Naive thymus-derived CD4-positive, alpha-beta T cell (primary cell): ENCODE data around the gene CACNG4. TPM values are rescaled to one million over a fixed set of nuclear protein-coding genes. Genes with fewer than 3 reads are reported as not detected.

Source experiments
- ATAC-seq: fragments of 150-1000 bp; cut with Tn5 transposase; 2 replicates; pipeline ENCODE4 v1.10.0; 2021; ENCODE audit warnings: mild to moderate bottlenecking, moderate library complexity
- CTCF ChIA-PET: fragments of 350-600 bp; sonication (Branson Sonifier 250); formaldehyde crosslinking; loops from one replicate; lab custom pipeline; 2021; ENCODE audit warnings: antibody characterized with exemption; lab: Charles Lee
- POLR2A ChIA-PET: fragments of 350-600 bp; sonication (Branson Sonifier 250); formaldehyde crosslinking; loops from one replicate; lab custom pipeline; 2021; ENCODE audit warnings: antibody characterized with exemption, inconsistent platforms; lab: Charles Lee
- DNase-seq, 9 donors: peaks; one replicate each; pipeline versions ENCODE4 v3.0.0 to v3.0.0-alpha.2; 2020 to 2022; ENCODE audit warnings: mixed read lengths in 1 of 9
- H3K27ac ChIP-seq: one replicate; pipeline ENCODE4 v1.7.0; 2013; ENCODE audit warnings: mild to moderate bottlenecking, low read depth, low read length, moderate library complexity
- H3K27me3 ChIP-seq, 2 donors: one replicate each; pipeline ENCODE4 v1.7.0; 2013; ENCODE audit warnings: low read length in 2 of 2, mild to moderate bottlenecking in 2 of 2, moderate library complexity in 2 of 2; ENCODE audit not compliant: control insufficient read depth in 2 of 2, insufficient read depth in 2 of 2
- H3K36me3 ChIP-seq, 3 experiments: 1 replicate in 2 of 3; 2 replicates in 1 of 3; pipeline ENCODE4 v1.7.0; 2013; ENCODE audit warnings: low read length in 3 of 3, mild to moderate bottlenecking in 3 of 3, moderate library complexity in 1 of 3; ENCODE audit not compliant: insufficient read depth in 3 of 3, control insufficient read depth in 2 of 3
- H3K4me1 ChIP-seq, 2 donors: one replicate each; pipeline ENCODE4 v1.7.0; 2013; ENCODE audit warnings: low read length in 2 of 2, mild to moderate bottlenecking in 2 of 2, moderate library complexity in 1 of 2; ENCODE audit not compliant: control insufficient read depth in 2 of 2, insufficient read depth in 2 of 2
- H3K4me3 ChIP-seq: 2 replicates; pipeline ENCODE4 v1.7.0; 2013; ENCODE audit warnings: mild to moderate bottlenecking, low read length
- H3K9me3 ChIP-seq, 3 experiments: 1 replicate in 2 of 3; 2 replicates in 1 of 3; pipeline ENCODE4 v1.7.0; 2013; ENCODE audit warnings: low read length in 3 of 3; ENCODE audit not compliant: control insufficient read depth in 2 of 3
- H3K27ac Mint-ChIP-seq, 9 donors: one replicate each; pipeline ENCODE4 v1.8.0; 2020 to 2022; ENCODE audit warnings: mixed read lengths in 9 of 9, mild to moderate bottlenecking in 8 of 9, moderate library complexity in 5 of 9, inconsistent platforms in 2 of 9
- H3K27me3 Mint-ChIP-seq, 5 donors: one replicate each; pipeline ENCODE4 v1.8.0; 2021 to 2022; ENCODE audit warnings: mixed read lengths in 5 of 5, mild to moderate bottlenecking in 1 of 5
- H3K36me3 Mint-ChIP-seq, 5 donors: one replicate each; pipeline ENCODE4 v1.8.0; 2020 to 2022; ENCODE audit warnings: mixed read lengths in 5 of 5, mild to moderate bottlenecking in 3 of 5, inconsistent platforms in 1 of 5
- H3K4me1 Mint-ChIP-seq, 7 donors: one replicate each; pipeline ENCODE4 v1.8.0; 2020 to 2022; ENCODE audit warnings: mixed read lengths in 7 of 7, mild to moderate bottlenecking in 3 of 7, inconsistent platforms in 1 of 7
- H3K4me3 Mint-ChIP-seq, 10 donors: one replicate each; pipeline ENCODE4 v1.8.0; 2020 to 2022; ENCODE audit warnings: mild to moderate bottlenecking in 10 of 10, mixed read lengths in 10 of 10, moderate library complexity in 6 of 10, inconsistent platforms in 2 of 10
- H3K9me3 Mint-ChIP-seq, 11 donors: one replicate each; pipeline ENCODE4 v1.8.0; 2020 to 2022; ENCODE audit warnings: mixed read lengths in 11 of 11, mild to moderate bottlenecking in 4 of 11, inconsistent platforms in 1 of 11, moderate library complexity in 1 of 11
- intact Hi-C, 2 donors: fragments of 100-400 bp; cut with micrococcal nuclease; formaldehyde crosslinking; loops; one replicate each; pipeline ENCODE4 v1.15.1; 2023
- polyA plus RNA-seq, 2 donors: library from polyadenylated mRNA; unstranded; fragments of 300-500 nt; fragmentation: Illumina TruSeq; gene quantifications; one replicate each; pipeline ENCODE4 v1.2.3, GENCODE V29; 2021
- total RNA-seq, 6 experiments: library from RNA in 5 of 6; stranded (reverse) in 5 of 6; gene quantifications; 1 replicate in 5 of 6; 2 replicates in 1 of 6; pipeline ENCODE4 v1.2.3 and lab custom pipeline; 2021 to 2026

The CACNG4 gene
- total and polyA plus RNA-seq, 7 experiments from 2014 or later: not detected

DNA sequence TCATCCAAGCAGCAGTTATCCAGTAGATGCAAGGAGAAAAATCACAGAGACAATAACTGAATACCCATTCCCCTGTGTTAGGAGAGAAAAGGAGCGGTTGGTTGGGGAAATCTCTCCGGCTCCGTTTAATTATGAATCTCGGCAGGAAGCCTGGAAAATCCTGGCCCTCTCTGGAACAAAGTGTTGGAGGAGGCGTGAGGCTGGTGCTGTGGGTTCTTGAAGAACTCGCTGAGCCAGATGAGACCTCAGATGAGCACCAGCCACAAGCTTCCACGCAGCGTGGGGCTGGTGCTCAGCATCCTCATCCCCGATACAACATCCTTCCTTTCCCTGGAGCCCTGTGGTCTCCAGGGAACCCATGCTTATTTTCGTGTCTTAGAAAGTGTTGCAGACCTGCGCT is 39.7 kb downstream of the CACNG4 start:
- peaks cover 0 to 4% (median 0%) of the 10 kb centered on the region in 5 donors for H3K36me3 Mint-ChIP-seq
- intact Hi-C loops: no loop called here
- CTCF ChIA-PET: no interaction called here
- no peak overlapping the region for H3K27ac Mint-ChIP-seq
- POLR2A ChIA-PET: no interaction called here
- ATAC-seq (no peak), DNase-seq (no peak)
- Histone ChIP-seq H3K27ac (no peak overlapping the region), H3K4me3 (no peak overlapping the region), H3K4me1 (no peaks in the 10 kb centered on the region), H3K9me3 (no peaks in the 10 kb centered on the region), H3K27me3 (no peaks in the 10 kb centered on the region), H3K36me3 (no peaks in the 10 kb centered on the region)
- peaks cover 0 to 9% (median 3%) of the 10 kb centered on the region in 11 donors for H3K9me3 Mint-ChIP-seq
- no peaks in the 10 kb centered on the region for H3K4me1 Mint-ChIP-seq
- H3K27me3 Mint-ChIP-seq: peaks cover 4 to 24% (median 10%) of the 10 kb centered on the region in 5 donors
- H3K4me3 Mint-ChIP-seq: no peak overlapping the region

DNA sequence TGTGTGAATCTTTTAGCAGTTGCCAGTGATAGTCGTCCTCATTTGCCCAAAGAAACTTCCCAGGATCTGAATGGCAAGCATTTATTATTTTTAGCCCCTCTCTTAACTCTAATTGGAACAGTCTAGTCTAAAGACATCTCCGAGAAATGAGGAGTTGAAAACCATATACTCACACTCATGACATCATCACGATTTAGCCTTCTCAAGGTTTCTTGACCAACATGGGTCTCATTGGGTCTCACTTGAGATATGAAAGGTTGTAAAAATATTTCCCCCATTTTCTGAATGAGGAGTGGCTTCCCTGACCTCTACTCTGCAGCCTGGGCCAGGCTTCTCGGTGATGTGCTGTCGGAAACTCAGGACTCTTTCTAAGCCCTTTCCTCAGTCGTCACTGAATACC is 42.8 kb downstream of the CACNG4 start:
- Mint-ChIP-seq H3K36me3 (peaks cover 0 to 4% (median 0%) of the 10 kb centered on the region in 5 donors), H3K4me3 (no peak overlapping the region), H3K4me1 (no peaks in the 10 kb centered on the region), H3K27ac (no peak overlapping the region), H3K9me3 (peaks cover 0 to 12% (median 2%) of the 10 kb centered on the region in 11 donors), H3K27me3 (peaks cover 6 to 47% (median 14%) of the 10 kb centered on the region in 5 donors)
- H3K9me3 ChIP-seq: no peaks in the 10 kb centered on the region
- no peaks in the 10 kb centered on the region for H3K27me3 ChIP-seq
- POLR2A ChIA-PET: no interaction called here
- no peaks in the 10 kb centered on the region for H3K36me3 ChIP-seq
- intact Hi-C loops: no loop called here
- DNase-seq (no peak), ATAC-seq (no peak)
- no peak overlapping the region for H3K27ac ChIP-seq
- no peaks in the 10 kb centered on the region for H3K4me1 ChIP-seq
- CTCF ChIA-PET: no interaction called here
- H3K4me3 ChIP-seq: no peak overlapping the region

DNA sequence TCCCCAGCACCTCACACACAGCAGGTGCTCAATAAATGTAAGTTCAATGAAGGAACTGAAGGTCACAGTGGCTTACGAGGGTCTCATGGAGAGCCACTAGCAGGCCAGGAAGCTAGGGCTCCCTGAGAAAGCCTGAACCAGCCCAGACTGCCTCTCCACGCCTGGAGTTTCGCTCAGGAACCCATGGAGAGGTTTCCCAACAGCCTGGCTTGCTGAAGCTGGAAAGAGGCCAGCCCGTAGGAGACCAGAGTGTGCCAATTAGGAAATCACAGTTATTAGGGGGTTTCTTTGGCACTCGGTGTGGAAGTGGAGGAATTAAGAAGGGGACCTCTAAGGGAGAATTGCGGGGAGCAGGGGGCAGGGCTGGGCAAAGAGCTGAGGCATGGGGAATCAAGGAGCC is 43.6 kb downstream of the CACNG4 start:
- intact Hi-C loops: no loop called here
- Histone ChIP-seq H3K27me3 (no peaks in the 10 kb centered on the region), H3K4me1 (no peaks in the 10 kb centered on the region), H3K4me3 (no peak overlapping the region), H3K36me3 (no peaks in the 10 kb centered on the region), H3K27ac (no peak overlapping the region), H3K9me3 (no peaks in the 10 kb centered on the region)
- no peak overlapping the region for H3K4me3 Mint-ChIP-seq
- peaks cover 0 to 12% (median 0%) of the 10 kb centered on the region in 11 donors for H3K9me3 Mint-ChIP-seq
- no peaks in the 10 kb centered on the region for H3K4me1 Mint-ChIP-seq
- no peak for ATAC-seq
- ChIA-PET POLR2A (no interaction called here), CTCF (no interaction called here)
- peaks cover 6 to 48% (median 14%) of the 10 kb centered on the region in 5 donors for H3K27me3 Mint-ChIP-seq
- no peak for DNase-seq
- H3K27ac Mint-ChIP-seq: no peak overlapping the region
- peaks cover 0 to 4% (median 0%) of the 10 kb centered on the region in 5 donors for H3K36me3 Mint-ChIP-seq

DNA sequence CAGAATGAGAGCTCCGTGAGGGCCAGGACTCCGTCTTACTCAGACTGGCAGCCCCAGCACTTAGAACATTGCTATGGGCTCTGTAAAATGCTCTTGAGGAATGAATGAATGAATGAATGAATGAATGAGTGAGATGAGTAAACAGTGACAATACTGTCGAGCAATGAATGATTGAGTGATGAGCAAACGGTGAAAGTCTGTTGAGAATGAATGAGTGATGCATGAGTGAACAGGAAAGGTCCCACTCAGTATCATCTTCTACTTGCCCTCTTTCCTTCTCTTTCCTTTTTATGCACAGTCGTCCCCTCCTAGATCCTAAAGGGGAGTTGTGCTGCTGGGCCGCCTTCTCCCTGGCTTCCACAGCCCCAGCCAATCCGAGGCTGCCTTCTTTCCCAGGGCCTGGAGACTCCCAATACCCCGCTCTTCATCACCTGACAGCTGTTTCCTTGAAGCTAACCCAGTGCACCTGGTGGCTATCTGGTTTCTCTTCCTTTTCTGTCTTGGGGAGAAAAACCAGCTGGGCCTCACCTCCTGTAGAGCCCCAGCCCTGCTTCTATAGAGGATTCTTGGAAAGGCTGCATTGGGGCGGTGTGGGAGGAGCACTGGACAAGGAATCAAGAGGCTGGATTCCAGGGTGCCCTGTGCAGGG is 47.1 kb downstream of the CACNG4 start:
- no peaks in the 10 kb centered on the region for H3K27me3 ChIP-seq
- no peaks in the 10 kb centered on the region for H3K4me1 Mint-ChIP-seq
- H3K27ac Mint-ChIP-seq: peak overlapping the region in 1 of 9 donors; percentile 71
- peaks cover 0 to 12% (median 2%) of the 10 kb centered on the region in 11 donors for H3K9me3 Mint-ChIP-seq
- H3K36me3 Mint-ChIP-seq: peaks cover 0 to 4% (median 0%) of the 10 kb centered on the region in 5 donors
- H3K36me3 ChIP-seq: no peaks in the 10 kb centered on the region
- no peak for ATAC-seq
- H3K9me3 ChIP-seq: no peaks in the 10 kb centered on the region
- ChIA-PET POLR2A (no interaction called here), CTCF (no interaction called here)
- no peaks in the 10 kb centered on the region for H3K4me1 ChIP-seq
- no peak overlapping the region for H3K4me3 ChIP-seq
- no peak for DNase-seq
- no peak overlapping the region for H3K4me3 Mint-ChIP-seq
- peaks cover 6 to 43% (median 19%) of the 10 kb centered on the region in 5 donors for H3K27me3 Mint-ChIP-seq
- H3K27ac ChIP-seq: no peak overlapping the region
- intact Hi-C loops: no loop called here

DNA sequence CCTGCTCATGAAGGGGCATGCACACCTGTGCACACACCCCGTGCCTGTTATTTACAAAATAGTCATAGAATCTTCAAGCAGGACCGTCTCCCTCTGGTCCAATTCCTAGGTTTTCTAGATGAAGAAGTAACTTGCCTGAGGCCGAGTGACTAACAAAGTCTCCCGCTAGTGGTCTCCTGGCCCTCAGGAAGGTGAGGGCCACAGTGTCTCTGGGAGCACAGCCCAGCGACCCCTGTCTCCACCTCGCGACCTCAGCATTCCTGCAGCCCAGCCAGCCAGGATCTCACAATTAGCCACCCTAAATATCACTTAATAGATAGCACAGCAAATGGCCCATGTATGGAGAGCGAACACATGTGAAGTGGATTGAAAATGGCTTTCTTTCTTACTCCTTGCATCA is 49.4 kb downstream of the CACNG4 start:
- no peak for ATAC-seq
- Mint-ChIP-seq H3K36me3 (peaks cover 0 to 2% (median 0%) of the 10 kb centered on the region in 5 donors), H3K9me3 (peaks cover 0 to 6% (median 2%) of the 10 kb centered on the region in 11 donors)

DNA sequence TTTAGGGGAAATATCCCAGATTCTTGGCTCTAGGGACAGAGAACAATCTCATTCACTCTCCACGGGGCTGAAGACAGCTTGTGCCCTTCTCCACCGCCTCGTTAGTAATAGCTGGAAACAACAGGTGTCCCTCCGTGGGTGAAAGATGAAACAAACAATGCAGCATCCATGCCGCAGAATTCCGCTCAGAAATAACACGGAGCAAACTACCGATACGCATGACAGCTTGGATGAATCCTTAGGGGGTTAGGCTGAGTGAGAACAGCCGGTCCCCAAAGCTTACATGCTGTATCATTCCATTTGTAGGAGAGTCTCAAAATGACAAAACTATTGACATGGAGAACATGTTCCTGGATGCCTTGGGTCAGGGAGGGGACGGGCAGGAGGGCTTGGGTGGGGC is 50.5 kb downstream of the CACNG4 start:
- Mint-ChIP-seq H3K27ac (no peak overlapping the region), H3K4me1 (no peaks in the 10 kb centered on the region), H3K27me3 (peaks cover 3 to 22% (median 14%) of the 10 kb centered on the region in 5 donors), H3K36me3 (no peaks in the 10 kb centered on the region), H3K9me3 (peaks cover 0 to 6% (median 0%) of the 10 kb centered on the region in 11 donors), H3K4me3 (no peak overlapping the region)
- no peak for DNase-seq
- Histone ChIP-seq H3K27me3 (no peaks in the 10 kb centered on the region), H3K9me3 (no peaks in the 10 kb centered on the region), H3K27ac (no peak overlapping the region), H3K4me3 (no peak overlapping the region), H3K4me1 (no peaks in the 10 kb centered on the region), H3K36me3 (no peaks in the 10 kb centered on the region)
- intact Hi-C loops: no loop called here
- POLR2A ChIA-PET: no interaction called here
- ATAC-seq: no peak
- CTCF ChIA-PET: interaction anchor here (0.5 kb wide), 1 partner anchor 75 kb away, joined by 3 read pairs; no protein-coding TSS in a partner anchor

More for the DNA sequence above, 49.4 kb downstream of the CACNG4 start:
- Histone ChIP-seq H3K9me3 (no peaks in the 10 kb centered on the region), H3K27me3 (no peaks in the 10 kb centered on the region), H3K4me1 (no peaks in the 10 kb centered on the region), H3K4me3 (no peak overlapping the region), H3K27ac (no peak overlapping the region), H3K36me3 (no peaks in the 10 kb centered on the region)
- Mint-ChIP-seq H3K27ac (no peak overlapping the region), H3K27me3 (peaks cover 5 to 33% (median 14%) of the 10 kb centered on the region in 5 donors), H3K4me1 (no peaks in the 10 kb centered on the region), H3K4me3 (no peak overlapping the region)
- ChIA-PET POLR2A (no interaction called here), CTCF (no interaction called here)
- intact Hi-C loops: no loop called here
- DNase-seq: no peak
